Right renal cortex interstitium (tissue), 3 donors: ENCODE measurements around the gene TPST1. TPM values are rescaled to one million over a fixed set of nuclear protein-coding genes. Genes with fewer than 3 reads are reported as not detected.
"Not testable (repeated sequence)": the region's sequence is repeated elsewhere in the genome, so short reads cannot be mapped to it uniquely, and the experiment has no call there.

Experiments
- DNase-seq, 3 donors: peaks; one replicate each; pipeline ENCODE4 v3.0.0-alpha.2; 2013; ENCODE audit warnings: low read depth in 3 of 3, low spot score in 2 of 3
- polyA plus RNA-seq, 3 donors: library from polyadenylated mRNA; unstranded; fragments of 120-200 nt; gene quantifications; one replicate each; pipeline ENCODE4 v1.2.1, GENCODE V29; 2013; ENCODE audit not compliant: insufficient read length in 3 of 3

Gene TPST1
- 10 to 100 TPM; 44.0 to 51.3 (median 50.4) TPM for polyA plus RNA-seq

DNA sequence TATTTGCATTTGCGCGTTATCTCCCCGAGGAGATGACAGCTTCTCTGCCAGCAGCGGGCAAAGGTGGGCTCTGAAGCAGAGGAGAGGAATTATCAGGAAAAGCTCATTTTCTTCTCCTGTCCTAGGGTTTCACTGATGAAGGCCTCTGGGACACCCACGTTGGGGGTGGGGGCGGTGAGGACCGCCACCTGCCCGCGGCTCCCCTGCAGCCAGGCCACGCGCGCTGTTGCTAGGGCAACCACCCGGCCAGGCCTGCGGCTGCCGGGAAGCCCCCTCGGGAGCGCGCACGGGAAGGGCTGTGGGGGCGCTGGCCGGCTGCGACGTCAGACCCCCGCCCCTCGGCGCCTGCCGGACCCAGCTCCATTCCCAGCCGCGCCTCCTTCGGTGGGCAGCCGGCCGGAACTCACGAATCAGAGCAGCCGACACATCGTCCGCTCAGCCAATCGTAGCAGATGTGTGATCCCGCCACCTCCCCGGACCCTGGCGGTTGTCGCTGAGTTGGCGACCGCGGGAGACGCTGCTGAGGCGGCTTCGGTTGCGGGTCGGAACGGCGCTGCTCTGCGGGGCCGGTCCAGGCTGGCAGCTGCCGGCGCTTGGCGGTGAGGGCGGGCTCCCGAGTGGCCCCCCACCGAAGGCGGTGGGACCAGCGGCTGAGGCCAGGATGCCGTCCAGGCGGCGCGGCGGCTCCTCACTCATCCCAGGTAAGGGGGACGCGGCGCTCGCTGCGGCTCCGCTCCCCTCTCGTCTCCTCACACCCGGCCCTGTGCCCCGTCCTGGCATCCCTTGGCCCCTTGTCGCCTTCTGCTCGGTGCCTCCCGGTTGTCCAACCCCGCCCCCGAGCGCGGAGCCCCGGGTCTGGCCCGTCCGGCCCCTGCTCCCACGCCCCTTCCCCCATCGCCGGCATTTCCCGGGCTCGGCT, at the start of gene TPST1:
Gene TPST1, plus strand, starts transcription at position 513 of the 919 bp plus-strand sequence. CDS start 35,092 bp downstream, outside the sequence.
- peak; percentile 89 to 95 (median 91) for DNase-seq

DNA sequence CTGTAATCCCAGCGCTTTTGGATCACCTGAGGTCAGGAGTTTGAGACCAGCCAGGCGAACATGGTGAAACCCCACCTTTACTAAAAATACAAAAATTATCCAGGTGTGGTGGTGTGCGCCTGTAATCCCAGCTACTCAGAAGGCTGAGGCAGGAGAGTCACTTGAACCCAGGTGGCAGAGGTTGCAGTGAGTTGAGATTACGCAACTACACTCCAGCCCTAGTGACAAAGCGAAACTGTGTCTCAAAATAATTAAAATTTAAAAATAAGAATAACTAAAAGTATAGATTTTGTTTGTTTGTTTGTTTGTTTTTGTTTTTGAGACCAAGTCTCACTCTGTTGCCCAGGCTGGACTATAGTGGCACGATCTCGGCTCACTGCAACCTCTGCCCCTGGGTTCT, 49.1 kb upstream of the TPST1 start:
- DNase-seq = not testable (repeated sequence)

DNA sequence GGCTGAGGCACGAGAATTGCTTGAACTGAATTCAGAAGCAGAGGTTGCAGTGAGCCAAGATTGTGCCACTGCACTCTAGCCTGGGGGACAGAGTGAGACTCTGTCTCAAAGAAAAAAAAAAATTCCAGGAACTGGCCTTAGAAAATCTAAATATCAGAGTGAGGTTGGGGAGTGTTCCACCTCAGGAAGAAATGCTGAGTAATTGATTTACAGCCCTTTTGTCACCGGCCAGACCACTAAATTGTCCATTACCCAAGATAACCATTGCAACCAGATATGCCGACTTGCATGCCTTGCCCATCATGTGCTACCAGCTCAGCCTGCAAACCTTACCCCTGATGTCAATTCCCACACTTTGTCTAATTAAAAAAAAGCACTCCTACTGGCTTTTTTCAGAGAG, 48.1 kb upstream of the TPST1 start:
- no peak for DNase-seq

DNA sequence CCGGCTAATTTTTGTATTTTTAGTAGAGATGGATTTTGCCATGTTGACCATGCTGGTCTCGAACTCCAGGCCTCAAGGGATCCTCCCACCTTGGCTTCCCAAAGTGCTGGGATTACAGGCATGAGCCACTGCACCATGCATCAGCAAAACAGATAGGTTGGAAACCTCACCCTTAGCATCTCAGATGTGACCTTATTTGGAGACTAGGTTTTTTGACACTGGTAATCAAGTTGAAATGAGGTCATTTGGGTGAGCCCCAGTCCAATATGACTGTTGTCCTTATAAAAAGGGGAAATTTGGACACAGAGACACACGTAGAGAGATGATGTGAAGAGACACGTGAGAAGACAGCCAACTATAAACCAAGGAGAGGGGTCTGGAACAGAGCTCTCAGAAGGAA, 42.5 kb upstream of the TPST1 start:
- DNase-seq = no peak

DNA sequence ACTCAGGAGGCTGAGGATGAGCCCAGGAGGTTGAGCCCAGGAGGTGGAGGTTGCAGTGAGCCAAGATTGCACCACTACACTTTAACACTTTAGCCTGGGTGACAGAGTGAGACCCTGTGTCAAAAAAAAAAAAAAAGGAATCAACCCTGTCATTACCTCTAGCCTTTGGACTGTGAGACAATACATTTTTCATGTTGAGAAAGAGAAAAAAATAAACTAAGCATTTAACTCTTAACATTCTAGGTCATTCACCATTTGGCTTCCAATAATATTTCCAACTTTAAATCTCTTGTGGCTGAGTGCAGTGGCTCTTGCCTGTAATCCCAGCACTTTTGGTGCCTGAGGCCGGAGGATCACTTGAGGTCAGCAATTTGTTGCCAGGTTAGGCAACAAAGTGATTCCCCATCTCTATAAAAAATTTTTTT, 41.9 kb upstream of the TPST1 start:
- DNase-seq = no peak

DNA sequence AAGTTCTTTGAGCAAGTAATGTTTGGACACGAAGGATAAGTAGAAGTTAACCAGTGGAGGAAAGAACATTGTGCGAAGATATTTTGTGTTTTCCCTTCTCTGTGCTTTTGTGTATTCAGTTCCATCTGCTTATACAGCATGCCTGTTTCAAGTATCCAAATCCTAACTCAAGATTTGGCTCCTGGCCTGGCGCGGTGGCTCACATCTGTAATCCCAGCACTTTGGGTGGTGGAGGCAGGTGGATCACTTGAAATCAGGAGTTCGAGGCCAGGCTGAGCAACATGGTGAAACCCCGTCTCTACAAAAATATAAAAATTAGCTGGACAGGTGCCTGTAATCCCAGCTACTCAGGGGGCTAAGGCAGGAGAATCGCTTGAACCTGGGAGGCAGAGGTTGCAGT, 40.8 kb upstream of the TPST1 start:
- DNase-seq = no peak

DNA sequence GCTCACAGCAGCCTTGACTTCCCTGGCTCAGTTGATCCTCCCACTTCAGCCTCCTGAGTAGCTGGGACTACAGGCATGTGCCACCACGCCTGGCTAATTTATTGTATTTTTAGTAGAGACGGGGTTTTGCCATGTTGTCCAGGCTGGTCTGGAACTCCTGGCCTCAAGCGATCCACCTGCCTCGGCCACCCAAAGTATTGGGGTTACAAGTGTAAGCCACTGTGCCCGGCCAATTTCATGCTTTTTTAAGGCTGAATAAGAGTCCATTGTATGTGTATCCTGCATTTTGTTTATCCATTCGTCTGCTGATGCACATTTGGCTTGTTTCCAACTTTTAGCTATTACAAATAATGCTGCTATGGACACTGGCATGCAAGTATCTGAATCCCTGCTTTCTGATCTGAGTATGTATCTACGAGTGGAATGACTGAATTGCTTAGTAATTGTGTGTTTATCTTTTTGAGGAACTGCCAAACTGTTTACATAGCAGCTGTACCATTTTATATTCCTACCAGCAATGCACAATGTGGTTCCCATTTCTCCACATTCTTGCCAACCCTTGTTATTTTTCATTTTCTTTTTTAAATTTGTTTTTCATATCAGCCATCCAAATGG, 37.3 kb upstream of the TPST1 start:
- no peak for DNase-seq

DNA sequence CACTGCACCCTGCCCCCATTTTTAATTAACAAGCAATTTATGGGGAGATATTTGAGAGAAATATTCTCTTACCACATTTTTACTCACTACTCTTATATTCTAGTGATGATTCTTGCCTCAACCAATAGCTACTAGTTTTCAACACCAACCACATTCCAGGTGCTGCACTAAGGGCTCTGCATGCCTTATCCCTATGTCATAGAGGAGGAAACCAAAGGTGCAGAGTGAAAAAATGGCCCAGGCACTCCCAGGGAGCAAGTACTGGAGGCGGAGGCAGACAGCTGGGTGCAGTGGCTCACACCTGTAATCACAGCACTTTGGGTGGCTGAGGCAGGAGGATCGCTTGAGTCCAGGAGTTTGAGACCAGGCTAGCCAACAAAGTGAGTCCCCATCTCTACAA, 35.5 kb upstream of the TPST1 start:
- no peak for DNase-seq

DNA sequence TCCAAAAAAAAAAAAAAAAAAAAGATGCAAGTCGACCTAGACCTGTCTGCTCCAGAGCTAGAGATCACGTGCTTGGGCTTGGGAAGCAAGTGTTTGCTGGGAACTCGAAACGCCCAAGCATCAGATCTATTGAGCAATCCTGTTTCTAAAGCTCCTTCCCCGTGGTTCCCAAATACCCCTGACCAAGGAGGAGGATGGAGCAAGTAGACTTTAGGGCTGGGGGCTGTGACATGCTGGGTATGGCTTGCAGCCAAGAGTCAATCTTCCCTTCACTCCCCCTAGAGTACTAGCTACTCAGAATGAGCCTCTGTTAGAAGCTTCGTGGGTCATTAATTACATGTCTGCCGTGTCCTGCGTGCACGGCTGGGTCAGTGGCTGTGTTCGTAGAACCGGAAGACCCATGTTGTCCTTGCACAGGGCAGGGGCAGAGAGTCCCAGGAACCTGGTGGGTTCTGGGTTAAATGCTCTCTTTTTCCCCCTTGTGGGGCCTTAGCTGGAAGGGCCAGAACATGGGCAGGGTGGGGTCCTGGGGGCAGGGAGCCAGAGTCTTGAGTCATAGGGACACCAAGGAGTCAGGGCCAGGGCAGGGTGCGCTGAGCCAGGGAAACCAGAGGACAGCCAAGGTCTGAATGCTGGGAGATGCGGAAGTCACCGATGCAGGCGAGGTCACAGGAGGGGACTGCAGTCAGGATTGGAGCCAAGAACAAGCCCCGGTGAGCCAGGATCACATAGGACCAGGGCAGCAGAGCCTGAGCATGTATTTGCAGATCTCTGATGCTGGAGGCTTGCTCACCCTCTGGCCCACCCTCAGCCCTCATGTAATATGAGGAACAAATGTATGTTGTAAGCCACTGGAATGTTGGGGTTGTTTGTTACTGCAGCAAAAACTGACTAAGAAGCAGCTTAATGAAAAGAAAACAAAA, 34.6 kb upstream of the TPST1 start:
- DNase-seq = no peak

DNA sequence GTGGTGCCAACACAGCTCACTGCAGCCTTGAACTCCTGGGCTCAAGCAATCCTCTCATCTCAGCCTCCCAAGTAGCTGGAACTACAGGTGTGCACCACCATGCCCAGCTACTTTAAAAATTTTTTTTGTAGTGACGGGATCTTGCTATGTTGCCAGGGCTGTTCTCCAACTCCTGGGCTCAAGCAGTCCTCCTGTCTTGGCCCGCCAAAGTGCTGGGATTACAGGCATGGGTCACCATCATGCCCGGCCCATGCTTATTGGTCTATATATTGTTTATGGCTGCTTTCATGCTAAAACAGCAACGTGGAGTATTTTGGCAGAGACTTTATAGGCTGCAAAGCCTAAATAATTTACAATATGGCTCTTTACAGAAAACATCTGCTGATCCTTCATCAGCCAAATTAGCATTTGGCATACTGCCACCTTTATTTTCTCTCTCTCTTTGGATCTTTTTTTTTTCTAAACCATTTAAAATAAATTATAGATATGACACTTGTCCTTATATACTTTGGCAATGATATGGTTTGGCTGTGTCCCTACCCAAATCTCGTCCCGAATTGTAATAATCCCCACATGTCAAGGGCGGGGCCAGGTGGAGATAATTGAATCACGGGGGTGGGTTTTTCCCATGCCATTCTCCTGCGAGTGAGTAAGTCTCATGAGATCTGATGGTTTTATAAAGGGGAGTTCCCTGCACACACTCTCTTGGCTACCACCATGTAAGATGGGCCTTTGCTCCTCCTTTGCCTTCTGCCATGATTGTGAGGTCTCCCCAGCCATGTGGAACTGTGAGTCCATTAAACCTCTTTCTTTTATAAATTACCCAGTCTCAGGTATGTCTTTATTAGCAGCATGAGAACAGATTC, 32.4 kb upstream of the TPST1 start:
- DNase-seq = not testable (repeated sequence)

DNA sequence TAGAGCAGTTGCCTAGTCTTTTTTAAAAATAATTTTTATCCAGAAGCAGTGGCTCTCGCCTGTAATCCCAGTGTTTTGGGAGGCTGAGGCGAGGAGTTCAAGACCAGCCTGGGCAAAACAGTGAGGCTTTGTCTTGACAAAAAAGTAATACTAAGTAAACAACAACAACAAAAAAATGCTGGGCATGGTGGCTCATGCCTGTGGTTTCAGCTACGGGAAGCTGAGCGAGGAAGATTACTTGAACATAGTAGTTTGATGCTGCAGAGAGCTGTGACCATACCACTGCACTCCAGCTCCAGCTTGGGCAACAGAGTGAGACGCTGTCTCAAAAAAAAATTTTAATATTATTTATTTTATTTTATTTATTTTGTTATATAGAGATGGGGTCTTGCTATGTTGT, 31.3 kb upstream of the TPST1 start:
- DNase-seq = no peak

DNA sequence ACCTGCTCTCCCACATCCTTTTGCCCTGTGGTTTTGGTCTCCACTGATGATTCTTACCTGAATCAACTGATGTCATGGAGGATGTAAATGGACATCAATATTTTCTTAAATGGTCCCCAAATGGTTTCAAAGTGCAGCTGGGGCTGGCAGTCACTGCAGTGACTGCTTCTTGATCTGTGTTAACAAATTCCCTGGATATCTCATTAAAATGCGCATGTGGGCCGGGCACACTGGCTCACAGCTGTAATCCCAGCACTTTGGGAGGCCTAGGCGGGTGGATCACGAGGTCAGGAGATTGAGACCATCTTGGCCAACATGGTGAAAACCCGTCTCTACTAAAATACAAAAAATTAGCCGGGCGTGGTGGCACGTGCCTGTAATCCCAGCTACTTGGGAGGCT, 30.1 kb upstream of the TPST1 start:
- DNase-seq = not testable (repeated sequence)

DNA sequence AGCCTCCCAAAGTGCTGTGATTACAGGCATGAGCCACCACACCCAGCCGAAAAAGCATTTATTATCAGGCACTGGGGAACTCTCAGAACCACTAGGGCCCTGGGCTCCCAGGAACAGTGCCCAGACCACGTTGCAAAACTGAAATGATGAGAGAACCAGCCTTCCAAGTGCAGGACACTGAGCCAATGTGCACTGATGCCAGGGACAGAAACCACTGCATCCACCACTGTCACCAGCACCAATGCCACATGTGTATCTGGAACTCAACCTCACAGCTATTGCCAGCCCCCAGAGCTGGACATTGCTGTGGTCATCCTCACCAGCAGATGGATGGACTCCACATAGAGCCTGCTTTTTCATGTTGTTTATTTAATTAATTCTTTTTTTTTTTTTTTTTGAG, 28.2 kb upstream of the TPST1 start:
- DNase-seq = no peak

DNA sequence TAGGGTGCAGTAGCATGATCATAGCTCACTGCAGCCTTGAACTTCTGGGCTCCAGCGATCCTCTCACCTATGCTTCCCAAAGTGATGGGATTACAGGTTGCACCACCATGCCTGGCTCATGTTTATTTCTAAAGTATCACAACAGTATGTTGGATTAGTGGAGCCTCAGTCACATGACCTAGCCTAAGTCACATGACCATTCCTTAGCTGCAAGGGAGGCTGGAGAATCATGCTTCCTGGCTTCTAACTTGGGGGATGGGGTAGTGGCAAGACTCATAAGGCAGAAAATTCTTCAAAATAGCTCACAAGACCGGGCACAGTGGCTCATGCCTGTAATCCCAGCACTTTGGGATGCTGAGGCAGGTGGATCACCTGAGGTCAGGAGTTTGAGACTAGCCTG, 26.9 kb upstream of the TPST1 start:
- no peak for DNase-seq

DNA sequence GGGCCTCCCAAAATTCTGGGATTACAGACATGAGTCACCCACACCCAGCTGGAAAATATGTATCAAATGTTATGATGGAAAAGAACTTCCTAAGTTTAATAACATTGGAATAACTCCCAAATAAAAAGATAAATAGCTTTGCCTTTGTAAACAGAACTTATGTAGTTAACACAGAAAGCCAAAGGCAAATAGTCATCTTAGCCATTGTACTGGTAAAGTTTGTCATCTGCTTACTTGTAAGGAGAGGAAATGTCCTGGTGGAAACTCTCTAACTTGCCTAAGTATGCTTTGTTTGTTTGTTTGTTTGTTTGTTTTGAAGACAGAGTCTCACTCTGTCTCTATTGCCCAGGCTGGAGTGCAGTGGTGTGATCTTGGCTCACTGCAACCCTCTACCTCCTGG, 23.8 kb upstream of the TPST1 start:
- DNase-seq = no peak

DNA sequence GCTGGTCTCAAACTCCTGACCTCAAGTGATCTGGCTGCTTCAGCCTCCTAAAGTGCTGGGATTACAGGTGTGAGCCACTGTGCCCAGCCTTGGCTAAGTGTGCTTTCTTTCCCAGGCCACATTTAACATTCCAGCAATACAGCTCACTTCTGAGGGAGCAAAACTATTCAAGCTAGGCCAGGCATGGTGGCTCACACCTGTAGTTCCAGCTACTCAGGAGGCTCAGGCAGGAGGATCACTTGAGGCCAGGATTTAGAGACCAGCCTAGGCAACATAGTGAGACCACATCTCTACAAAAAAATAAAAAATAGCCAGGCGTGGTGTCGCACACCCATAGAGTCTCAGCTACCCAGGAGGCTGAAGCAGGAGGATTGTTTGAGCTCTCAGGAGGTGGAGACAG, 23.3 kb upstream of the TPST1 start:
- no peak for DNase-seq

DNA sequence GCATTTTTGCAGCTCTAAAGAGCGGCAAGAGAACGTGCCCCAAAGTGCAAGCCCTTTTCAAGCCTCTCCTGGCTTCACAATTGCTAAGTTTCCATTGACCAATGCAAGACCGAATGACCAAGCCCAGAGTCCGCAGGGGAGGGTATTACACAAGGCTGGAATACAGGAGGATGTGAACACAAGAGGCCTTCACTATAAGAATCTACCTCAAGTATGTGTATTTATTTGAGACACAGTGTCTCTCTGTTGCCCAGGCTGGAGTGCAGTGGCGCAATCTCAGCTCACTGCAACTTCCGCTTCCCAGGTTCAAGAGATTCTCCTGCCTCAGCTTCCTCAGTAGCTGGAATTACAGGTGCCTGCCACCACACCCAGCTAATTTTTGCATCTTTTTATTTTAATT, 22.2 kb upstream of the TPST1 start:
- DNase-seq = no peak

DNA sequence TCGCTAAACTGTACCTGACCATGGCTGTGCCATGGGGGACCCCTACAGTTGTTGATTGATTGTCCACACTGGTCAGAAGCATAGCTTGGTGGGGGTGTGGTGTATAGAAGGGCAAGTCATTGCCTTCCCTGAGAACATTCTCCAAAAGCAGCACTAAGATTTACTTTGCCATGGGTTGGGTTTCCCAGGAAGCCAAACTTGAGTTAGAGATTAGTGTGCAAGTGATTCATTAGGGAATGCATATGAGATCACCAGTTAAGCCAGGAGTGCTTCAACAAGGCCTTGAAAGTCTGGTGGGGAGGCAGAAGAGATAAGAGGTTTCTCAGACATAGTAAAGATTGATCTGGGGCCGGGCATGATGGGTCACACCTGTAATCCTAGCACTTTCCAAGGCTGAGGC, 21.4 kb upstream of the TPST1 start:
- no peak for DNase-seq

DNA sequence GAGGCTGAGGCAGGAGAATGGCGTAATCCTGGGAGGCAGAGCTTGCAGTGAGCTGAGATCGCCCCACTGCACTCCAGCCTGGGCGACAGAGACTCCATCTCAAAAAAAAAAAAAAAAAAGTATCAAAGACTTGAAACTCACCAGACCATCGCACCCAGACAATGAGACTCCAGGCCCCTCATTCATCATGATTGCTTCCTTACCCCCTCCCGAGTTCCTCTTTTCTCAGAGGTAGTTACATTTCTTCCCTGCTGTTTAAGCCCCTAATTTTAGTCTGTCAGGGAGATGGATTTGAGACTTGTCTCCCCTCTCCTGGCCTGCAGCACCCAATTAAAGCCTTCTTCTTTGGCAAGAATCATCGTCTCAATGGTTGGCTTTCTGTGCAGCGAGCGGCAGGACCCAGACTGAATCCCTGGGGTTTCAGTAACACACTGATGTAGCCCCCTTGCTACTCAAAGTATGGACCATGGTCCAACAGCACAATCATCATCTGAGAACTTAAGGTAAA, 19.4 kb upstream of the TPST1 start:
- DNase-seq = no peak

DNA sequence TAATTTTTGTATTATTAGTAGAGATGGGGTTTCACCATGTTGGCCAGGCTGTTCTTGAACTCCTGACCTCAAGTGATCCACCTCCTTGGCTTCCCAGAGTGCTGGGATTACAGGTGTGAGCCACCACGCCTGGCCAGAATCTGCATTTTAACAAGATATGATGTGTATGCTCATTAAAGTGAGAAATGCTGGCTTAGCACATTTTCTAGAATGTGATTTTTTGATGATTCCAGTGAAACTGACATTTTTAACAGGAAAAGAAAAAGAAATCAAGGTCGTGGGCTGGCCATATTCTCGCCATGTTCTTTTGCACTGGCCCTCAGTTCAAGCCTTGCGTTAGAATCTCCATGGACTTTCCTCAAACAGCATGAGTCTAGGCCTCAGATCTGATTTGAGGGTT, 18.1 kb upstream of the TPST1 start:
- DNase-seq = no peak
